Measurements from ENCODE around the gene OR52I1. TPM values are rescaled to one million over a fixed set of nuclear protein-coding genes. Genes with fewer than 3 reads are reported as not detected.

The OR52I1 gene
- total RNA-seq, 4 donors from 2014 or later = not detected

GRCh38 chr11:4589017-4589416 is 4.8 kb upstream of the OR52I1 start:
- TF ChIP-seq CTCF (IDR thresholded peaks at IDR 0.05; ENCODE audit: low read depth) = no peak

DNA sequence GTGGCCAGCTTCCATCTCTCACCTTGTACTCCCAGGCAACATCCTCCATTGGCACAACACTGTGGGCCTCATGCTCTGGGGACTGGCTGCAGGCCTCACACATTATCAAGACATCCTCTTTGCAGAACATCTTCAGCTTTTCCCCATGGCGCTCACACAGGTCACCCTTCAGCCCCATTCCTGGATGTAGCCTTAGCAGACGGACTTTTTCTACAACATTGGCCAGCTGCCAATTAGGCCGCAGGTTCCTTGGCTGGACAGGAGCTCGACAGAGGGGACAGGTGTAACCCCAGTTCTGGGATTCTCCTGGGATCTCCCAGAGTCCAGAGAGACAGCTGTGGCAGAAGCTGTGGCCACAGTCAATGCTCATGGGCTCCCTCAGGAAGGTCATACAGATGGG is 11.2 kb downstream of the OR52I1 start:
- no peak for TF ChIP-seq CTCF (IDR thresholded peaks at IDR 0.05; ENCODE audit: low read depth)

GRCh38 chr11:4606231-4607015 is 12.6 kb downstream of the OR52I1 start:
- TF ChIP-seq CTCF (IDR thresholded peaks at IDR 0.05; ENCODE audit: low read depth) = no peak

DNA sequence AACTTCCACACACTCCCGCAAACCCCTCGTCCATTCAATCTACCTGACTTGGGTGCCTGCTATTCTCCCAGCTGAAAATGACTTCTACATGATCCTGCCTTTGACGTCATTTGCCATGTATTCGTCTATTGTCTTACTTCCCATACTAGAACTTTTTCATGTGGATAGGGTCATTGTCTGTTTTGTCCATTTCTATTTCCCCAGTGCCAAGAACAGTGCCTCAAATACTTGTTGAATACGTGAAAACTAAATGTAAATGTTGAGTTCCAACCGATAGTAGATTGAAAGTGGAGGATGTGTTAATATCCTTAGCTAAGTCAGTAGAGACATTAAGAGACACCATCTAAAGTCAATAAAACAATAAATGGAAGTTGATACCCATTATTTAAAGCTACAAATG is 13.3 kb downstream of the OR52I1 start:
- TF ChIP-seq CTCF (IDR thresholded peaks at IDR 0.05; ENCODE audit: low read depth) = no peak

GRCh38 chr11:4607781-4608666 is 14.2 kb downstream of the OR52I1 start, which contains the start of gene TRIM68:
TSS of gene TRIM68 (minus strand) at chr11:4608231. CDS start at chr11:4605504, 2,727 bp downstream.
- TF ChIP-seq CTCF (IDR thresholded peaks at IDR 0.05; ENCODE audit: low read depth) = no peak

DNA sequence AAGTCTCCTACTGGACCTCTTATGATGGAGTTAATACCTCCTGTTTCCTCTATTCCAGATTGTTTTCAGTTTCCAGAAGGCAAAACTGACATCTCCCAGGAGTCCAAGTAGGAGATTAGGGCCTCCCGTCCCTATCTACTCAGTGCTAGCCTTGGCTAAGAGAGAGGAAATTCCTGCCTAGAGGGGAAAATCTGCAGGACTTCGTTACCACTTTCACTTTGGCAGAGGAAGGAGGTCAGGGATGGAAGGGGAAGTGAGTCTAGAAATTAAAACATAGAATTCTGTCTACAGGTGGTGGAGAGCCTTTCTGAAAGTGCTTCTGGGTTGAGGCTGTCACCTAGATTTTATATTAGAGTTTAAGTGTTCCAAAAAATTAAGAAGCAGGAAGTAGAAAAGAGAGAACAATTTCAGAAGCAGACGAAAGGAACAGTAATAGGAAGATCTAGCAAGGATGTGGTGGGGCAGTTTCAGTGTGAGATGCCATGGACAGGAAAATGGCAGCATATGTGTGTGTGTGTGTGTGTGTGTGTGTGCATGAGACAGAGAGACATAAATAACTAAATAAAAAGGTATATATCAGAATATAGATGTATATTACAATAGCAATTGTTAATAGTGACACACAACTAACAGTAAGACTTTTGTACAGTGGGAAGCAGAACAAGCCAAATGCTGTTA is 16.6 kb downstream of the OR52I1 start:
- no peak for TF ChIP-seq CTCF (IDR thresholded peaks at IDR 0.05; ENCODE audit: low read depth)

Data from subcutaneous adipose tissue (tissue), 4 donors.